Mesendoderm (in vitro differentiated cells): ENCODE results near the gene ORC3.

ENCODE experiments used
- DNase-seq: peaks from one replicate; pipeline ENCODE4 v3.0.0; 2013
- H2AK5ac ChIP-seq: 2 replicates; pipeline ENCODE4 v1.6.1; 2013; ENCODE audit warnings: low read length, inconsistent platforms
- H2BK120ac ChIP-seq: 2 replicates; pipeline ENCODE4 v1.6.1; 2013; ENCODE audit warnings: low read depth, mild to moderate bottlenecking, low read length, moderate library complexity, mixed read lengths
- H2BK15ac ChIP-seq: replicated peaks from 2 replicates; pipeline ENCODE4 v1.6.1; 2013; ENCODE audit warnings: low read depth, mild to moderate bottlenecking, moderate library complexity
- H2BK5ac ChIP-seq: 2 replicates; pipeline ENCODE4 v1.6.1; 2013; ENCODE audit warnings: low read length, inconsistent platforms
- H3K18ac ChIP-seq: 2 replicates; pipeline ENCODE4 v1.6.1; 2013; ENCODE audit warnings: mild to moderate bottlenecking, low read length, mixed read lengths
- H3K23ac ChIP-seq: one replicate; pipeline ENCODE4 v1.6.1; 2013; ENCODE audit warnings: low read length
- H3K27ac ChIP-seq: 2 replicates; pipeline ENCODE4 v1.5.1; 2013; ENCODE audit warnings: low read depth, mild to moderate bottlenecking, inconsistent platforms, low read length, moderate library complexity
- H3K27me3 ChIP-seq: 2 replicates; pipeline ENCODE4 v1.6.1; 2013; ENCODE audit warnings: low read length, control low read depth, mild to moderate bottlenecking, inconsistent platforms; ENCODE audit not compliant: insufficient read depth, poor library complexity
- H3K36me3 ChIP-seq: 2 replicates; pipeline ENCODE4 v1.6.1; 2013; ENCODE audit warnings: low read length, inconsistent platforms; ENCODE audit not compliant: control insufficient read depth, insufficient read depth
- H3K4ac ChIP-seq: one replicate; pipeline ENCODE4 v1.6.1; 2013; ENCODE audit warnings: low read depth, mild to moderate bottlenecking, low read length, moderate library complexity
- H3K4me1 ChIP-seq: 2 replicates; pipeline ENCODE4 v1.6.1; 2013; ENCODE audit warnings: low read depth, low read length, inconsistent platforms; ENCODE audit not compliant: control insufficient read depth
- H3K4me2 ChIP-seq: 2 replicates; pipeline ENCODE4 v1.6.1; 2013; ENCODE audit warnings: low read length
- H3K4me3 ChIP-seq: 2 replicates; pipeline ENCODE4 v1.5.1; 2013; ENCODE audit warnings: mild to moderate bottlenecking, low read length
- H3K56ac ChIP-seq: one replicate; pipeline ENCODE4 v1.6.1; 2013; ENCODE audit warnings: low read length
- H3K79me1 ChIP-seq: 2 replicates; pipeline ENCODE4 v1.6.1; 2013; ENCODE audit warnings: low read length, inconsistent platforms
- H3K79me2 ChIP-seq: 2 replicates; pipeline ENCODE4 v1.6.1; 2013; ENCODE audit warnings: mild to moderate bottlenecking, low read length; ENCODE audit not compliant: control insufficient read depth, insufficient read depth
- H3K9ac ChIP-seq: 2 replicates; pipeline ENCODE4 v1.6.1; 2013; ENCODE audit warnings: low read length, inconsistent platforms
- H4K5ac ChIP-seq: one replicate; pipeline ENCODE4 v1.6.1; 2013; ENCODE audit warnings: low read length
- H4K8ac ChIP-seq: one replicate; pipeline ENCODE4 v1.6.1; 2013; ENCODE audit warnings: low read depth, mild to moderate bottlenecking, control low read depth, low read length, moderate library complexity
- WGBS: extraction: QIAGEN DNeasy Blood & Tissue Kit; methylation state at CpG from one replicate; pipeline ENCODE4 v1.1.7; 2013; ENCODE audit warnings: low lambda C conversion rate, missing lambda C conversion rate; ENCODE audit not compliant: insufficient coverage; ENCODE audit errors: extremely low coverage; 5-methylcytosine and 5-hydroxymethylcytosine counted together

Gene ORC3

GRCh38 chr6:87628424-87628823, 38.5 kb downstream of the ORC3 start:
- H3K23ac ChIP-seq = no peak overlapping the region
- H3K27me3 ChIP-seq = no peaks in the 10 kb centered on the region
- H3K9ac ChIP-seq = no peak overlapping the region
- H3K36me3 ChIP-seq = peaks cover 1% of the 10 kb centered on the region
- H2BK15ac ChIP-seq = no peak overlapping the region
- H3K4ac ChIP-seq = no peak overlapping the region
- no peak overlapping the region for H2BK5ac ChIP-seq
- no peak overlapping the region for H4K8ac ChIP-seq
- H3K79me2 ChIP-seq = no peaks in the 10 kb centered on the region
- H2AK5ac ChIP-seq = no peak overlapping the region
- no peak overlapping the region for H3K27ac ChIP-seq
- no peak overlapping the region for H3K18ac ChIP-seq
- H3K79me1 ChIP-seq = no peaks in the 10 kb centered on the region
- no CpG with 5 or more reads among the region's 2 CpGs for WGBS
- no peak overlapping the region for H3K4me3 ChIP-seq
- H4K5ac ChIP-seq = no peak overlapping the region
- H3K56ac ChIP-seq = no peak overlapping the region
- DNase-seq = no peak
- H2BK120ac ChIP-seq = no peak overlapping the region
- no peaks in the 10 kb centered on the region for H3K4me1 ChIP-seq
- H3K4me2 ChIP-seq = no peak overlapping the region

- Histone ChIP-seq H3K27ac (no peak overlapping the region), H3K4me3 (no peak overlapping the region), H2AK5ac (no peak overlapping the region)
Measured at GRCh38 chr6:87628881-87629280, 38.9 kb downstream of the ORC3 start.

DNA sequence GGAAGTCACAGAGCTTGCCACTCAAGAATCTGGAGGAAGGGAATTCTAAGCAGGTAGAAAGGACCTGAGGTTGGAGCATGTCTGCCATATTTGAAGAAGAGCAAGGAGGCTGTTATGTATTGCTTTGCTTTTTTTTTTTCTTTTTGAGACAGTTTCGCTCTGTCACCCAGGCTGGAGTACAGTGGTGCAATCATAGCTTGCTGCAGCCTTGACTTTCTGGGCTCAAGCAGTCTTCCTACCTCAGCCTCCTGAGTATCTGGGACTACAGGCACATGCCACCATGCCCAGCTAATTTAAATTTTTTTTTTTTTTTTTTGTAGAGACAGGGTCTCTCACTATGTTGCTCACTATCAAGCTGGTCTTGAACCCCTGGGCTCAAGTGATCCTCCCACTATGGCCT, 40.8 kb downstream of the ORC3 start:
- Histone ChIP-seq H3K27ac (no peak overlapping the region), H2AK5ac (no peak overlapping the region), H3K79me1 (no peaks in the 10 kb centered on the region), H2BK120ac (no peak overlapping the region), H3K56ac (no peak overlapping the region), H3K4me1 (no peaks in the 10 kb centered on the region), H3K23ac (no peak overlapping the region), H3K27me3 (no peaks in the 10 kb centered on the region), H2BK15ac (no peak overlapping the region), H3K18ac (no peak overlapping the region), H2BK5ac (no peak overlapping the region), H4K5ac (no peak overlapping the region), H3K4me2 (no peak overlapping the region), H3K79me2 (no peaks in the 10 kb centered on the region), H3K4ac (no peak overlapping the region), H3K36me3 (peaks cover 3% of the 10 kb centered on the region), H3K4me3 (no peak overlapping the region), H4K8ac (no peak overlapping the region), H3K9ac (no peak overlapping the region)
- no peak for DNase-seq
- no CpG with 5 or more reads among the region's 1 CpG for WGBS

More at GRCh38 chr6:87628881-87629280, 38.9 kb downstream of the ORC3 start:
- Histone ChIP-seq H3K4me2 (no peak overlapping the region), H3K9ac (no peak overlapping the region), H2BK5ac (no peak overlapping the region), H3K4me1 (no peaks in the 10 kb centered on the region), H3K79me2 (no peaks in the 10 kb centered on the region), H3K4ac (no peak overlapping the region), H2BK120ac (no peak overlapping the region), H2BK15ac (no peak overlapping the region), H3K27me3 (no peaks in the 10 kb centered on the region), H3K18ac (no peak overlapping the region), H4K8ac (no peak overlapping the region), H3K56ac (no peak overlapping the region), H4K5ac (no peak overlapping the region), H3K36me3 (peaks cover 1% of the 10 kb centered on the region), H3K23ac (no peak overlapping the region), H3K79me1 (no peaks in the 10 kb centered on the region)
- no peak for DNase-seq

- H4K5ac ChIP-seq = no peak overlapping the region
- H4K8ac ChIP-seq = no peak overlapping the region
- H3K18ac ChIP-seq = no peak overlapping the region
- H3K79me1 ChIP-seq = no peaks in the 10 kb centered on the region
- no peak overlapping the region for H2BK15ac ChIP-seq
- no peak overlapping the region for H3K27ac ChIP-seq
- H3K4me2 ChIP-seq = no peak overlapping the region
- no peaks in the 10 kb centered on the region for H3K4me1 ChIP-seq
- H2BK5ac ChIP-seq = no peak overlapping the region
- WGBS = no CpG with 5 or more reads among the region's 3 CpGs
- no peak overlapping the region for H3K4me3 ChIP-seq
- H3K23ac ChIP-seq = no peak overlapping the region
- no peak overlapping the region for H2AK5ac ChIP-seq
- H3K9ac ChIP-seq = no peak overlapping the region
- no peaks in the 10 kb centered on the region for H3K79me2 ChIP-seq
- H2BK120ac ChIP-seq = no peak overlapping the region
- no peaks in the 10 kb centered on the region for H3K27me3 ChIP-seq
- H3K4ac ChIP-seq = no peak overlapping the region
- H3K56ac ChIP-seq = no peak overlapping the region
- no peak for DNase-seq
- peaks cover 2% of the 10 kb centered on the region for H3K36me3 ChIP-seq
Measured at GRCh38 chr6:87633851-87634250, 43.9 kb downstream of the ORC3 start.

- H2BK15ac ChIP-seq = no peak overlapping the region
- H3K4me3 ChIP-seq = no peak overlapping the region
- H3K23ac ChIP-seq = no peak overlapping the region
- H4K8ac ChIP-seq = no peak overlapping the region
- H2AK5ac ChIP-seq = no peak overlapping the region
- no peaks in the 10 kb centered on the region for H3K27me3 ChIP-seq
- H3K9ac ChIP-seq = no peak overlapping the region
- H3K4me1 ChIP-seq = no peaks in the 10 kb centered on the region
- H3K4ac ChIP-seq = no peak overlapping the region
- no peak overlapping the region for H4K5ac ChIP-seq
- H3K79me2 ChIP-seq = no peaks in the 10 kb centered on the region
- H3K18ac ChIP-seq = no peak overlapping the region
- no peak for DNase-seq
- WGBS = no CpG with 5 or more reads among the region's 1 CpG
- H3K36me3 ChIP-seq = peaks cover 2% of the 10 kb centered on the region
- no peak overlapping the region for H3K27ac ChIP-seq
- no peak overlapping the region for H3K56ac ChIP-seq
- H3K4me2 ChIP-seq = no peak overlapping the region
- no peak overlapping the region for H2BK5ac ChIP-seq
- H3K79me1 ChIP-seq = no peaks in the 10 kb centered on the region
- H2BK120ac ChIP-seq = no peak overlapping the region
Measured at GRCh38 chr6:87636315-87636714, 46.4 kb downstream of the ORC3 start.

DNA sequence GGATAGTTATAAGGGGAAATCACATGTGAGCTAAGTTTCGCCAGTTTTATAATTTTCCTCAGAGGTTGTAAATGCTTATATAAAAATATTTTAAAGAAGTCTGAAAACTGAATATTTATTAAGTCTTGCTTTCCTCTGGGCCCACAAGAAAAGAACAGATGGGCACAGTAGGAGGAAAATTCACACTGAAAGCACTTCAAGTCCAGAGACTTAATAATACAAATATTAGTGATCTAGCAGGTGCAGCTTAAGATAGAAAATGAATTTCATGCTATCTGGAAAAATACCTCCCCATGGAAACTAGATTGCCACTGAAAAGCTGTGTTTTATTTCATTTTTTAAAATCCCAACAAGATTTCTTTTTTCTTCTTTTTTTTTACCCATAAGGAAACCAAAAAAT, 47.2 kb downstream of the ORC3 start:
- Histone ChIP-seq H3K27me3 (no peaks in the 10 kb centered on the region), H3K18ac (no peak overlapping the region), H3K79me1 (no peaks in the 10 kb centered on the region), H4K5ac (no peak overlapping the region), H3K79me2 (no peaks in the 10 kb centered on the region), H2BK15ac (no peak overlapping the region), H3K23ac (no peak overlapping the region), H3K9ac (no peak overlapping the region), H2BK5ac (no peak overlapping the region), H3K4me3 (no peak overlapping the region), H3K36me3 (peaks cover 2% of the 10 kb centered on the region), H2AK5ac (no peak overlapping the region), H3K27ac (no peak overlapping the region), H3K4ac (no peak overlapping the region), H4K8ac (no peak overlapping the region), H3K4me1 (no peaks in the 10 kb centered on the region), H3K4me2 (no peak overlapping the region), H3K56ac (no peak overlapping the region), H2BK120ac (no peak overlapping the region)
- no CpG with 5 or more reads among the region's 1 CpG for WGBS
- no peak for DNase-seq
